NCI-H187 treated with DMSO at 0.1 percent for 48 hours (cell line): ENCODE data around the gene SESN1.

ENCODE experiments used
- DNase-seq: peaks from one replicate; lab custom pipeline; 2025; lab: John Stamatoyannopoulos, UW

Gene SESN1

GRCh38 chr6:108961077-108961476 lies 133.6 kb downstream of the SESN1 start:
- no peak for DNase-seq

- no peak for DNase-seq
Measured at GRCh38 chr6:108960601-108961000, 134.0 kb downstream of the SESN1 start.

GRCh38 chr6:108959972-108960582 lies 134.6 kb downstream of the SESN1 start:
- no peak for DNase-seq

GRCh38 chr6:108958900-108959770 lies 135.5 kb downstream of the SESN1 start:
- no peak for DNase-seq

GRCh38 chr6:108957221-108957620 lies 137.4 kb downstream of the SESN1 start:
- DNase-seq = no peak

- DNase-seq = no peak
Measured at GRCh38 chr6:108955329-108955949, 139.2 kb downstream of the SESN1 start.

- DNase-seq = no peak
Measured at GRCh38 chr6:108953681-108954080, 141.0 kb downstream of the SESN1 start.

- no peak for DNase-seq
Measured at GRCh38 chr6:108952776-108953486, 141.7 kb downstream of the SESN1 start.

- DNase-seq = no peak
Measured at GRCh38 chr6:108951351-108951953, 143.2 kb downstream of the SESN1 start.

GRCh38 chr6:108948181-108948661 lies 146.4 kb downstream of the SESN1 start:
- no peak for DNase-seq

GRCh38 chr6:108947114-108947854 lies 147.4 kb downstream of the SESN1 start:
- no peak for DNase-seq

- no peak for DNase-seq
Measured at GRCh38 chr6:108946695-108947094, 148.0 kb downstream of the SESN1 start.

- DNase-seq = no peak
Measured at GRCh38 chr6:108945681-108946159, 148.9 kb downstream of the SESN1 start.

- DNase-seq = no peak
Measured at GRCh38 chr6:108944707-108945680, 149.7 kb downstream of the SESN1 start.

- no peak for DNase-seq
Measured at GRCh38 chr6:108944071-108944470, 150.6 kb downstream of the SESN1 start.

GRCh38 chr6:108942556-108943492 lies 151.8 kb downstream of the SESN1 start:
- DNase-seq = no peak

GRCh38 chr6:108941859-108942258 lies 152.8 kb downstream of the SESN1 start:
- DNase-seq = no peak

GRCh38 chr6:108941281-108941680 lies 153.4 kb downstream of the SESN1 start:
- no peak for DNase-seq

GRCh38 chr6:108940741-108941140 lies 153.9 kb downstream of the SESN1 start:
- DNase-seq = no peak
